HEK293 (cell line): Measurements from ENCODE around the gene RPS6KA3.
A peak's percentile ranks its signal among the peaks of the same experiment; 100 is the strongest.

ENCODE experiments used
- CTCF ChIA-PET: fragments of 350-600 bp; formaldehyde crosslinking; extraction: SDS; loops from one replicate; lab custom pipeline; 2021; ENCODE audit warnings: antibody characterized with exemption; lab: Yijun Ruan, JAX
- POLR2A ChIA-PET: fragments of 300-600 bp; formaldehyde crosslinking; extraction: SDS; loops from one replicate; lab custom pipeline; 2020; ENCODE audit warnings: antibody characterized with exemption, inconsistent platforms; lab: Yijun Ruan, JAX
- H3K27ac ChIP-seq: fragments of 200-500 bp; sonication (Bioruptor generic); 2 replicates; pipeline ENCODE4 v1.5.1; 2014; ENCODE audit warnings: low read depth, low read length, control low read depth, inconsistent platforms; ENCODE audit errors: extremely low read depth
- H3K36me3 ChIP-seq, 2 experiments: fragments of 200-500 bp in 1 of 2; sonication (Bioruptor generic) in 1 of 2; 1 replicate in 1 of 2; 2 replicates in 1 of 2; pipeline ENCODE4 v1.5.1; 2014 to 2017; ENCODE audit warnings: inconsistent platforms in 2 of 2, low read length in 2 of 2; ENCODE audit not compliant: control insufficient read depth in 2 of 2, insufficient read depth in 1 of 2
- H3K4me1 ChIP-seq: fragments of 200-500 bp; sonication (Bioruptor generic); 2 replicates; pipeline ENCODE4 v1.5.1; 2014; ENCODE audit warnings: mild to moderate bottlenecking, low read length, inconsistent platforms; ENCODE audit not compliant: control insufficient read depth, insufficient read depth
- H3K4me3 ChIP-seq: 2 replicates; pipeline ENCODE4 v1.5.1; 2011; ENCODE audit warnings: low read depth, mild to moderate bottlenecking, control low read depth, low read length, moderate library complexity
- H3K9me3 ChIP-seq: fragments of 200-500 bp; sonication (Bioruptor generic); 2 replicates; pipeline ENCODE4 v1.5.1; 2014; ENCODE audit warnings: low read depth, low read length, inconsistent platforms; ENCODE audit not compliant: control insufficient read depth, insufficient read depth
- GLI2 ChIP-seq: fragments of 450-650 bp; formaldehyde crosslinking; IDR thresholded peaks from 2 replicates; pipeline ENCODE4; 2017; ENCODE audit warnings: missing biosample characterization, missing genetic modification characterization, low read depth, borderline replicate concordance
- GLIS1 ChIP-seq: fragments of 450-650 bp; formaldehyde crosslinking; IDR thresholded peaks from 2 replicates; pipeline ENCODE4 v1.5.1; 2016; ENCODE audit warnings: missing biosample characterization, missing genetic modification characterization
- KLF10 ChIP-seq: fragments of 450-650 bp; IDR thresholded peaks from 2 replicates; pipeline ENCODE4 v1.5.1; 2018; ENCODE audit warnings: missing biosample characterization, mild to moderate bottlenecking, missing genetic modification characterization
- KLF9 ChIP-seq: fragments of 450-650 bp; formaldehyde crosslinking; IDR thresholded peaks from 2 replicates; pipeline ENCODE4 v1.5.1; 2016; ENCODE audit warnings: missing biosample characterization, missing genetic modification characterization, low read depth
- MEIS1 ChIP-seq: sonication (generic); formaldehyde crosslinking; IDR thresholded peaks from 2 replicates; pipeline ENCODE4 v1.8.1; 2022; ENCODE audit warnings: missing genetic modification reagents, mild to moderate bottlenecking, borderline replicate concordance
- SCRT1 ChIP-seq: fragments of 450-650 bp; formaldehyde crosslinking; IDR thresholded peaks from 2 replicates; pipeline ENCODE4 v1.5.1; 2016; ENCODE audit warnings: missing biosample characterization, missing genetic modification characterization, borderline replicate concordance
- ZBTB8A ChIP-seq: fragments of 450-650 bp; formaldehyde crosslinking; IDR thresholded peaks from 2 replicates; pipeline ENCODE4 v1.5.1; 2016; ENCODE audit warnings: missing biosample characterization, missing genetic modification characterization
- ZFP69B ChIP-seq: fragments of 450-650 bp; formaldehyde crosslinking; IDR thresholded peaks from 2 replicates; pipeline ENCODE4 v1.5.1; 2016; ENCODE audit warnings: missing biosample characterization, missing genetic modification characterization
- ZNF132 ChIP-seq: fragments of 450-650 bp; formaldehyde crosslinking; IDR thresholded peaks from 2 replicates; pipeline ENCODE4 v1.5.1; 2017; ENCODE audit warnings: missing biosample characterization, missing genetic modification characterization, borderline replicate concordance
- ZNF23 ChIP-seq: fragments of 450-650 bp; formaldehyde crosslinking; IDR thresholded peaks from 2 replicates; pipeline ENCODE4 v1.5.1; 2016; ENCODE audit warnings: missing biosample characterization, missing genetic modification characterization, borderline replicate concordance
- ZNF248 ChIP-seq: fragments of 450-650 bp; formaldehyde crosslinking; IDR thresholded peaks from 2 replicates; pipeline ENCODE4 v1.5.1; 2017; ENCODE audit warnings: missing biosample characterization, missing genetic modification characterization
- ZNF26 ChIP-seq: fragments of 450-650 bp; formaldehyde crosslinking; IDR thresholded peaks from 2 replicates; pipeline ENCODE4 v1.5.1; 2016; ENCODE audit warnings: missing biosample characterization, missing genetic modification characterization
- ZNF426 ChIP-seq: fragments of 450-650 bp; formaldehyde crosslinking; IDR thresholded peaks from 2 replicates; pipeline ENCODE4 v1.5.1; 2017; ENCODE audit warnings: missing biosample characterization, missing genetic modification characterization, mild to moderate bottlenecking, inconsistent platforms, moderate library complexity
- ZNF639 ChIP-seq: fragments of 450-650 bp; formaldehyde crosslinking; IDR thresholded peaks from 2 replicates; pipeline ENCODE4 v1.5.1; 2016; ENCODE audit warnings: missing biosample characterization, missing genetic modification characterization
- ZNF654 ChIP-seq: fragments of 450-650 bp; formaldehyde crosslinking; IDR thresholded peaks from 2 replicates; pipeline ENCODE4 v1.5.1; 2016; ENCODE audit warnings: low read depth, missing biosample characterization, missing genetic modification characterization
- ZNF664 ChIP-seq: fragments of 450-650 bp; formaldehyde crosslinking; IDR thresholded peaks from 2 replicates; pipeline ENCODE4 v1.5.1; 2016; ENCODE audit warnings: missing biosample characterization, missing genetic modification characterization
- ZNF777 ChIP-seq: fragments of 450-650 bp; formaldehyde crosslinking; IDR thresholded peaks from 2 replicates; pipeline ENCODE4 v1.5.1; 2017; ENCODE audit warnings: missing biosample characterization, missing genetic modification characterization, borderline replicate concordance
- TF ChIP-seq, protein P1 (sequence below): fragments of 450-650 bp; formaldehyde crosslinking; IDR thresholded peaks from 2 replicates; pipeline ENCODE4 v1.5.1; 2016; ENCODE audit warnings: missing biosample characterization, missing genetic modification characterization
- TF ChIP-seq, protein P2 (sequence below): fragments of 450-650 bp; formaldehyde crosslinking; conservative IDR thresholded peaks from 2 replicates; pipeline ENCODE4 v1.5.1; 2016; ENCODE audit warnings: low read depth, missing biosample characterization, missing genetic modification characterization
- TF ChIP-seq, protein P3 (sequence below): fragments of 450-650 bp; formaldehyde crosslinking; IDR thresholded peaks from 2 replicates; pipeline ENCODE4 v1.5.1; 2017; ENCODE audit warnings: missing biosample characterization, missing genetic modification characterization

RPS6KA3 gene

GRCh38 chrX:20124964-20125363, 141.7 kb downstream of the RPS6KA3 start:
- peaks cover 32 to 34% of the 10 kb centered on the region in 2 experiments for H3K36me3 ChIP-seq
- H3K4me1 ChIP-seq: 0 out of 2 replicates have a peak, but pooled peaks cover 2% of the 10 kb centered on the region
- H3K4me3 ChIP-seq: no peak overlapping the region
- POLR2A ChIA-PET: no interaction called here
- TF ChIP-seq MEIS1: no peak
- TF ChIP-seq ZNF26: no peak
- no peak for TF ChIP-seq ZNF426 (tag by site-specific recombination)
- TF ChIP-seq ZNF777: no peak
- TF ChIP-seq ZNF248 (tag by site-specific recombination): no peak
- no peak for TF ChIP-seq ZNF639
- TF ChIP-seq KLF9 (tag by site-specific recombination): no peak
- no peak for TF ChIP-seq ZNF132 (tag by site-specific recombination)
- TF ChIP-seq, protein P1, sequence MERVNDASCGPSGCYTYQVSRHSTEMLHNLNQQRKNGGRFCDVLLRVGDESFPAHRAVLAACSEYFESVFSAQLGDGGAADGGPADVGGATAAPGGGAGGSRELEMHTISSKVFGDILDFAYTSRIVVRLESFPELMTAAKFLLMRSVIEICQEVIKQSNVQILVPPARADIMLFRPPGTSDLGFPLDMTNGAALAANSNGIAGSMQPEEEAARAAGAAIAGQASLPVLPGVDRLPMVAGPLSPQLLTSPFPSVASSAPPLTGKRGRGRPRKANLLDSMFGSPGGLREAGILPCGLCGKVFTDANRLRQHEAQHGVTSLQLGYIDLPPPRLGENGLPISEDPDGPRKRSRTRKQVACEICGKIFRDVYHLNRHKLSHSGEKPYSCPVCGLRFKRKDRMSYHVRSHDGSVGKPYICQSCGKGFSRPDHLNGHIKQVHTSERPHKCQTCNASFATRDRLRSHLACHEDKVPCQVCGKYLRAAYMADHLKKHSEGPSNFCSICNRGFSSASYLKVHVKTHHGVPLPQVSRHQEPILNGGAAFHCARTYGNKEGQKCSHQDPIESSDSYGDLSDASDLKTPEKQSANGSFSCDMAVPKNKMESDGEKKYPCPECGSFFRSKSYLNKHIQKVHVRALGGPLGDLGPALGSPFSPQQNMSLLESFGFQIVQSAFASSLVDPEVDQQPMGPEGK (tag by site-specific recombination): no peak
- TF ChIP-seq, protein P2, sequence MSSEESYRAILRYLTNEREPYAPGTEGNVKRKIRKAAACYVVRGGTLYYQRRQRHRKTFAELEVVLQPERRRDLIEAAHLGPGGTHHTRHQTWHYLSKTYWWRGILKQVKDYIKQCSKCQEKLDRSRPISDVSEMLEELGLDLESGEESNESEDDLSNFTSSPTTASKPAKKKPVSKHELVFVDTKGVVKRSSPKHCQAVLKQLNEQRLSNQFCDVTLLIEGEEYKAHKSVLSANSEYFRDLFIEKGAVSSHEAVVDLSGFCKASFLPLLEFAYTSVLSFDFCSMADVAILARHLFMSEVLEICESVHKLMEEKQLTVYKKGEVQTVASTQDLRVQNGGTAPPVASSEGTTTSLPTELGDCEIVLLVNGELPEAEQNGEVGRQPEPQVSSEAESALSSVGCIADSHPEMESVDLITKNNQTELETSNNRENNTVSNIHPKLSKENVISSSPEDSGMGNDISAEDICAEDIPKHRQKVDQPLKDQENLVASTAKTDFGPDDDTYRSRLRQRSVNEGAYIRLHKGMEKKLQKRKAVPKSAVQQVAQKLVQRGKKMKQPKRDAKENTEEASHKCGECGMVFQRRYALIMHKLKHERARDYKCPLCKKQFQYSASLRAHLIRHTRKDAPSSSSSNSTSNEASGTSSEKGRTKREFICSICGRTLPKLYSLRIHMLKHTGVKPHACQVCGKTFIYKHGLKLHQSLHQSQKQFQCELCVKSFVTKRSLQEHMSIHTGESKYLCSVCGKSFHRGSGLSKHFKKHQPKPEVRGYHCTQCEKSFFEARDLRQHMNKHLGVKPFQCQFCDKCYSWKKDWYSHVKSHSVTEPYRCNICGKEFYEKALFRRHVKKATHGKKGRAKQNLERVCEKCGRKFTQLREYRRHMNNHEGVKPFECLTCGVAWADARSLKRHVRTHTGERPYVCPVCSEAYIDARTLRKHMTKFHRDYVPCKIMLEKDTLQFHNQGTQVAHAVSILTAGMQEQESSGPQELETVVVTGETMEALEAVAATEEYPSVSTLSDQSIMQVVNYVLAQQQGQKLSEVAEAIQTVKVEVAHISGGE: no peak
- TF ChIP-seq ZNF664: no peak
- H3K9me3 ChIP-seq: no peaks in the 10 kb centered on the region
- H3K27ac ChIP-seq: no peak overlapping the region
- CTCF ChIA-PET: no interaction called here

GRCh38 chrX:20118065-20118824, 148.5 kb downstream of the RPS6KA3 start:
- no peak overlapping the region for H3K27ac ChIP-seq
- H3K4me3 ChIP-seq: no peak overlapping the region
- ChIA-PET POLR2A (no interaction called here), CTCF (interaction anchor here (0.7 to 1.7 kb wide), 4 partner anchors 11 to 746 kb away, joined by 3 to 6 read pairs (median 5); no protein-coding TSS in a partner anchor)
- H3K4me1 ChIP-seq: peaks cover 3% of the 10 kb centered on the region; the same call in 1 of the 2 replicates
- H3K36me3 ChIP-seq: no peaks in the 10 kb centered on the region
- no peaks in the 10 kb centered on the region for H3K9me3 ChIP-seq
- TF ChIP-seq ZNF132 (tag by site-specific recombination): no peak
- TF ChIP-seq, protein P1 (tag by site-specific recombination): no peak
- no peak for TF ChIP-seq SCRT1 (tag by site-specific recombination)
- TF ChIP-seq ZNF654: no peak
- TF ChIP-seq KLF10 (tag by site-specific recombination): no peak
- TF ChIP-seq GLI2: no peak
- TF ChIP-seq, protein P3, sequence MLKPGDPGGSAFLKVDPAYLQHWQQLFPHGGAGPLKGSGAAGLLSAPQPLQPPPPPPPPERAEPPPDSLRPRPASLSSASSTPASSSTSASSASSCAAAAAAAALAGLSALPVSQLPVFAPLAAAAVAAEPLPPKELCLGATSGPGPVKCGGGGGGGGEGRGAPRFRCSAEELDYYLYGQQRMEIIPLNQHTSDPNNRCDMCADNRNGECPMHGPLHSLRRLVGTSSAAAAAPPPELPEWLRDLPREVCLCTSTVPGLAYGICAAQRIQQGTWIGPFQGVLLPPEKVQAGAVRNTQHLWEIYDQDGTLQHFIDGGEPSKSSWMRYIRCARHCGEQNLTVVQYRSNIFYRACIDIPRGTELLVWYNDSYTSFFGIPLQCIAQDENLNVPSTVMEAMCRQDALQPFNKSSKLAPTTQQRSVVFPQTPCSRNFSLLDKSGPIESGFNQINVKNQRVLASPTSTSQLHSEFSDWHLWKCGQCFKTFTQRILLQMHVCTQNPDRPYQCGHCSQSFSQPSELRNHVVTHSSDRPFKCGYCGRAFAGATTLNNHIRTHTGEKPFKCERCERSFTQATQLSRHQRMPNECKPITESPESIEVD (tag by site-specific recombination): peak; percentile 65
- peak; percentile 39; the same call in 1 of the 2 replicates for TF ChIP-seq ZBTB8A (tag by site-specific recombination)
- no peak for TF ChIP-seq ZFP69B (tag by site-specific recombination)
- TF ChIP-seq ZNF23: no peak
- TF ChIP-seq GLIS1 (tag by site-specific recombination): peak; percentile 59
